Aorta (tissue), 5 donors: ENCODE results near the gene PLAU. TPM values are rescaled to one million over a fixed set of nuclear protein-coding genes. Genes with fewer than 3 reads are reported as not detected.

Source experiments
- ATAC-seq: fragments of 200-7000 bp; cut with Tn5 transposase; one replicate; pipeline ENCODE4 v1.9.1; 2022; ENCODE audit warnings: moderate library complexity; ENCODE audit not compliant: low FRiP score
- DNase-seq, 2 donors: peaks; one replicate each; pipeline ENCODE4 v3.0.0-alpha.2; 2020
- H3K27ac ChIP-seq, 2 donors: one replicate each; pipeline ENCODE4 v1.5.1; 2013; ENCODE audit warnings: low read length in 2 of 2, mild to moderate bottlenecking in 2 of 2, moderate library complexity in 2 of 2, control low read depth in 1 of 2, inconsistent platforms in 1 of 2, low read depth in 1 of 2
- H3K27me3 ChIP-seq, 2 donors: one replicate each; pipeline ENCODE4 v1.6.1; 2013; ENCODE audit warnings: control low read depth in 1 of 2, low read length in 1 of 2, mild to moderate bottlenecking in 1 of 2, moderate library complexity in 1 of 2; ENCODE audit not compliant: insufficient read depth in 2 of 2, control insufficient read depth in 1 of 2
- H3K36me3 ChIP-seq, 2 donors: one replicate each; pipeline ENCODE4 v1.6.1; 2013; ENCODE audit warnings: control low read depth in 1 of 2, low read length in 1 of 2, mild to moderate bottlenecking in 1 of 2; ENCODE audit not compliant: insufficient read depth in 2 of 2, control insufficient read depth in 1 of 2
- H3K4me1 ChIP-seq, 2 donors: one replicate each; pipeline ENCODE4 v1.6.1; 2013; ENCODE audit warnings: low read length in 2 of 2, control low read depth in 1 of 2, mild to moderate bottlenecking in 1 of 2, moderate library complexity in 1 of 2; ENCODE audit not compliant: insufficient read depth in 2 of 2, control insufficient read depth in 1 of 2
- H3K4me3 ChIP-seq, 2 donors: one replicate each; pipeline ENCODE4 v1.5.1; 2013; ENCODE audit warnings: low read length in 2 of 2, control low read depth in 1 of 2, mild to moderate bottlenecking in 1 of 2
- H3K9me3 ChIP-seq: one replicate; pipeline ENCODE4 v1.6.1; 2013; ENCODE audit warnings: mild to moderate bottlenecking, low read length; ENCODE audit not compliant: control insufficient read depth
- WGBS, 2 donors: extraction: QIAGEN DNeasy Blood & Tissue Kit; methylation state at CpG; one replicate each; pipeline ENCODE4 v1.1.7; 2013; 5-methylcytosine and 5-hydroxymethylcytosine counted together
- intact Hi-C, 2 donors: fragments of 100-400 bp; cut with DNase I; formaldehyde crosslinking; loops; one replicate each; pipeline versions ENCODE4 v1.14.2 to v1.15.0; 2022
- polyA plus RNA-seq, 2 donors: library from polyadenylated mRNA; stranded (reverse); fragments of 200-250 nt; gene quantifications; one replicate each; pipeline ENCODE4 v1.2.3, GENCODE V29; 2013
- total RNA-seq, 2 donors: library from RNA; stranded (reverse); fragmentation: NEBNext Ultra II Directional; extraction: Animal tissue kit (Norgen Biotek cat#: 25700); gene quantifications; one replicate each; pipeline ENCODE4 v1.2.1, GENCODE V29; 2021
- donor health status: healthy with polysubstance abuse.
- donor health status: Bipolar disorder and iron deficiency.
- donor health status: DM: no; HTN: no; CAD: no.
- donor health status: DM: no; HTN: no; CAD: no.
- donor health status: DM: yes; HTN: yes; CAD: no.

PLAU gene
- total and polyA plus RNA-seq, 4 donors = 9.6 to 35.4 (median 23.6) TPM

DNA sequence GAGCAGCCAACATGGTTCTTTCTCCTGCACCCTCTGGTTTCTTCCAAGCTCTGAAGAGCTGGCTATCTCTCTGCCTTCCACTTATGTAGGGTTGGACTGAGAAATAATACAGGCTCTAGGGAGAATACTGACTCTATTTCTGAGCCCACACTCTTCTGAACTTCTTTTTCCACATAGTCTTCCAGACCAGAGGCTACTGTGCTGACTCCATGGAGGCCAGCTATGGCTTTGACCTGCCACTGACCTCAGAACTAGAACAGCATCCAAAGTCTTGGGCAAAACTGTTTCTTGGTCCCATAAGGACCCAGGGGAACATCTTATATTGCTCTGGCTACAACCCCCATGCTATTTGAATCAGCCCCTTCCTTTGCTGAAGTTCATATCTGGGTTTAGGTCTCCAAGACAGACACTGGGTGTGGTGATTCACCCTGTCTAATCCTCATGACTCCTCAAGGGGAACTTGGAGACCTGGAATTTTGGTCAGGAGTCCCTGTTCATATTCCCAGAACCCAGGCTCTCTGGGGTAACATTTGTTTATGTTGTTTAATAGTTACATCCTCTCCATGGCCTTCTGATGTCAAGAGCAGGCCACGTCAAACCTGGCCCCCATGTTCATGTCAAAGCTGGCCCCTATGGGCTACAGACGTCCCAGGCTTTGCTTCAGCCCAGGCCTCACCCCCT is 12.1 kb upstream of the PLAU start:
- Histone ChIP-seq H3K27me3 (no peaks in the 10 kb centered on the region), H3K4me1 (no peaks in the 10 kb centered on the region), H3K36me3 (no peaks in the 10 kb centered on the region), H3K27ac (peak overlapping the region in 1 of 2 donors; percentile 0), H3K4me3 (no peak overlapping the region), H3K9me3 (no peaks in the 10 kb centered on the region)
- 87 to 90% methylated on average over 2 of the region's 2 CpGs for WGBS, 2 donors
- DNase-seq (no peak), ATAC-seq (peak; percentile 56)
- intact Hi-C loops = no loop called here

DNA sequence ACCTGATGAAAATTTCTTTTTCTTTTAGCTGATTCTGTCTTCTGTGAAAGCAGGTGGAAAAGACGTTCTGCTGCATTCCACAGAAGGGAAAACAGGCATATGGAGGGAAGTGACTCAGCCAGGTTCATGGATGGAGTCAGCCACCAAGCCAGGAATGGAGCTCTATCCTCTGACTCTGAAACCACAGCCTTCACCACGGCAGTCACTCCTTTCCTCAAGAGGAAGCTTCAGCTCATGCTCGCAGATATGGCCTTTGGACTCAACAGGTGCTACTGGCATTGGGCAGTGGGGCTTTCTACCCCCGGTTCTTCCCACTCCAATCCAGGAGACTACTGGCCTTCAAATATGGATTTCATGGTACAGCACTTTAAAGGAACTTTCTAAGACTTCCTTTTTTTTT is 11.5 kb upstream of the PLAU start:
- H3K4me1 ChIP-seq = no peaks in the 10 kb centered on the region
- H3K36me3 ChIP-seq = no peaks in the 10 kb centered on the region
- 74 to 84% methylated on average over 4 of the region's 4 CpGs for WGBS, 2 donors
- no peaks in the 10 kb centered on the region for H3K27me3 ChIP-seq
- ATAC-seq = no peak
- intact Hi-C loops = no loop called here
- H3K4me3 ChIP-seq = no peak overlapping the region
- H3K9me3 ChIP-seq = no peaks in the 10 kb centered on the region
- DNase-seq = no peak
- peak overlapping the region in 1 of 2 donors; percentile 0 for H3K27ac ChIP-seq

DNA sequence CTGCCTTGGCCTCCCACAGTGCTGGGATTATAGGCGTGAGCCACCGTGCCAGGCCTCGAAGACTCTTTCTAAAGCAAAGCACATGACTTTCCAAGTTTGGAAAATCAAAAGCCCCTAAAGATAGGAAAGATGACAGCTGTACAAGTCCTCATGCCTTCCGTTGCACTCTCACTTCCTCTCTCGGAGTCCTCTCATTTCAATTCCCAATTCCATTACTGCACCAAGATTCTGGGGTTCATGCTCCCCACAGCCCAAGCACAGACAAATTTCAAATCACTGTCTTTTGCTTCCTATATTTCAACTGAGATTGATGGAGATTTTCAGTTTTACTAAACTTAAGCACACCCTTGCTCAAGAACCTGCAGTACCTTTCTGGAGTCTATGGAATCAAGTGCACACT is 10.9 kb upstream of the PLAU start:
- H3K27me3 ChIP-seq = no peaks in the 10 kb centered on the region
- no peak for ATAC-seq
- no peaks in the 10 kb centered on the region for H3K4me1 ChIP-seq
- WGBS, 2 donors = 92 to 94% methylated on average over 5 of the region's 5 CpGs
- intact Hi-C loops = no loop called here
- H3K9me3 ChIP-seq = no peaks in the 10 kb centered on the region
- H3K27ac ChIP-seq = no peak overlapping the region
- no peak overlapping the region for H3K4me3 ChIP-seq
- DNase-seq = no peak
- no peaks in the 10 kb centered on the region for H3K36me3 ChIP-seq

GRCh38 chr10:73901261-73901660 is 9.7 kb upstream of the PLAU start:
- Histone ChIP-seq H3K4me3 (no peak overlapping the region), H3K36me3 (no peaks in the 10 kb centered on the region), H3K27ac (no peak overlapping the region), H3K4me1 (no peaks in the 10 kb centered on the region), H3K27me3 (no peaks in the 10 kb centered on the region), H3K9me3 (no peaks in the 10 kb centered on the region)
- intact Hi-C loops = no loop called here
- 85 to 96% methylated on average over 6 of the region's 6 CpGs for WGBS, 2 donors
- no peak for ATAC-seq
- DNase-seq = no peak

- Histone ChIP-seq H3K9me3 (no peaks in the 10 kb centered on the region), H3K27ac (no peak overlapping the region), H3K36me3 (no peaks in the 10 kb centered on the region), H3K4me3 (no peak overlapping the region), H3K4me1 (no peaks in the 10 kb centered on the region), H3K27me3 (no peaks in the 10 kb centered on the region)
- ATAC-seq (no peak), DNase-seq (no peak)
- intact Hi-C loops = no loop called here
- 93 to 97% methylated on average over 2 of the region's 2 CpGs for WGBS, 2 donors
Measured at GRCh38 chr10:73902351-73902750, 8.6 kb upstream of the PLAU start.

- no peak overlapping the region for H3K4me3 ChIP-seq
- H3K27ac ChIP-seq = no peak overlapping the region
- no peaks in the 10 kb centered on the region for H3K4me1 ChIP-seq
- WGBS, 2 donors = 88 to 93% methylated on average over 4 of the region's 4 CpGs
- DNase-seq = no peak
- H3K27me3 ChIP-seq = no peaks in the 10 kb centered on the region
- no peak for ATAC-seq
- intact Hi-C loops = loop anchor here in 1 of 2 donors (2.0 kb wide), 1 partner anchor 35 kb away; no protein-coding TSS in a partner anchor
- H3K9me3 ChIP-seq = no peaks in the 10 kb centered on the region
- H3K36me3 ChIP-seq = no peaks in the 10 kb centered on the region
Measured at GRCh38 chr10:73905256-73906020, 5.5 kb upstream of the PLAU start.

GRCh38 chr10:73906524-73907447 is 4.1 kb upstream of the PLAU start:
- Histone ChIP-seq H3K9me3 (no peaks in the 10 kb centered on the region), H3K27ac (peak overlapping the region in 1 of 2 donors; percentile 93), H3K4me3 (no peak overlapping the region), H3K36me3 (no peaks in the 10 kb centered on the region), H3K27me3 (no peaks in the 10 kb centered on the region), H3K4me1 (no peaks in the 10 kb centered on the region)
- peak; percentile 89 to 92 for DNase-seq
- 8 to 11% methylated on average over 8 of the region's 8 CpGs for WGBS, 2 donors
- intact Hi-C loops = loop anchor here in 1 of 2 donors (2.0 kb wide), 1 partner anchor 34 kb away; no protein-coding TSS in a partner anchor
- peak; percentile 89 for ATAC-seq

- no peaks in the 10 kb centered on the region for H3K36me3 ChIP-seq
- H3K9me3 ChIP-seq = no peaks in the 10 kb centered on the region
- H3K27me3 ChIP-seq = no peaks in the 10 kb centered on the region
- no peaks in the 10 kb centered on the region for H3K4me1 ChIP-seq
- DNase-seq = peak in 1 of 2 donors; percentile 79
- H3K27ac ChIP-seq = peak overlapping the region in 1 of 2 donors; percentile 93
- no peak for ATAC-seq
- intact Hi-C loops = loop anchor here in 1 of 2 donors (2.0 kb wide), 1 partner anchor 33 kb away; no protein-coding TSS in a partner anchor
- WGBS, 2 donors = 91 to 92% methylated on average over 6 of the region's 6 CpGs
- H3K4me3 ChIP-seq = no peak overlapping the region
Measured at GRCh38 chr10:73907841-73908517, 3.0 kb upstream of the PLAU start.
